Erythroblast (primary cell): ENCODE results near the gene GRIP1.

Experiments
- DNase-seq, 2 experiments: peaks; one replicate each; lab custom pipeline; 2025; lab: John Stamatoyannopoulos, UW
- GATA1 ChIP-seq: IDR thresholded peaks from 2 replicates; pipeline ENCODE4 v1.6.1; 2011; ENCODE audit warnings: low read depth, mild to moderate bottlenecking, control low read depth, low read length, moderate library complexity
- POLR2A ChIP-seq: IDR thresholded peaks from 2 replicates; pipeline ENCODE4 v1.6.1; 2011; ENCODE audit warnings: mild to moderate bottlenecking, low read length

Gene GRIP1

DNA sequence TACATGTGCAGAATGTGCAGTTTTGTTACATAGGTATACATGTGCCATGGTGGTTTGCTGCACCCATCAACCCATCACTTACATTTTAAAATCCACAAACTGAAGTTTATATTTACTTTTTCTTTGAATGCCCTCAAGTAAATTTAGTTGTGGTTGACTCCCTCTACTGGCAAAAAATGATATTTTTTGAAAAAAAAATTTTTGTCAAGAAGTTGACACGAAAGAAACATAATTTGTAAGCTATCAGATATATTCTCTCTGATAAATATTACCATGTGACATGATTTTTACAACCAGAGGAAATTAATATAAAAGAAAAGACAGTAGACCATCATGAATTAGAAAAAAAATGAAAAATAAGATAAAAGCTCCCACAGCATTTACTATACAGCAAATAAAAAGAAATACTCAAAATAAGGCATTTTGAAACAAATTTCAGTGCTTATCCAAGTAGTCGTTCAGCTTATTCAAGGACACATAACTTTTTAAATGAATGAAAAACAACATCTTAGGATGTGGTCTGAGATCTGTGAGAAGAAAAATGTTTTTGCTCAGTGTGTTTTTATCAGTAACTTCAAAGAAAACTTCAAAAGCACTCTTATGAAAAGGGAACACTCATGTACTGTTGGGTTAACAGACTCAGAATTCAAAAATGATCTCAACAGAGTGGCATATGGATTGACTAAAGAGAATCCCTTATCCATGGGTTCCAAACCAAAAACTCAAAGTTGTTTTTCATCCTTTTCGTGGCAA, 30.0 kb upstream of the GRIP1 start:
- DNase-seq = peak in 1 of 2 experiments; percentile 12
- TF ChIP-seq GATA1 (no peak), POLR2A (no peak)

DNA sequence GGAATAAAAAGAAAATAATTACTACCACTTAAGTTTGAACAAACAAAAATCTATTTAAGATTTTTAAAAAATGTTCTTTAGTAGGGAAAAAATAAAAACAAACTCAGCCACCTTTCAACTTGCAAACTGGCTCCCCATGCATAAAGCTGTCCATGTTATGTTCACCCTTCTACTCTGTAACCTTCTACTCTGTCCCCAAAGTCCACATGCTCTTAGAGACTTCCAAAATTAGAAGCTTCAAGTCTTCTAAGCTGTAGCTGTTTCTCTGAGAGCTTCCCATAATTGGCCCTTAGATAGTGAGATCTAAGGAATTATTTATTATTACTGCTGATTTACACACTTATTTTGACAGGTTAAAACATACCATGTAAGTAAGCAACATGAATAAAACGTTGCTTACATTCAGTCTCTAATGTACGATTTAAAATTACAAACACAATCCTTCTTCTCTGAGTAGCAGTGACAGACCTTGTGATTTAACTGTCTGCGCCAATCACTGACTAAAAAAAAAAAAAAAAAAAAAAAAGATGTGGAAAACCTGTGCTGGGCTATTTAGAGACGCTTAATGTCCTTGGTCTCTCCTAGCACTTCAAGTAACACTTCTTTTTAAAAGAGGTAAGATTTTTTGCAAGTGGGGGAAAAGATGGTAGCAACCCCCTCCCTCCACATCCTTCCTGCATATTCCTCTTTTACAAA, 28.3 kb upstream of the GRIP1 start:
- TF ChIP-seq POLR2A (no peak), GATA1 (no peak)
- DNase-seq = no peak

DNA sequence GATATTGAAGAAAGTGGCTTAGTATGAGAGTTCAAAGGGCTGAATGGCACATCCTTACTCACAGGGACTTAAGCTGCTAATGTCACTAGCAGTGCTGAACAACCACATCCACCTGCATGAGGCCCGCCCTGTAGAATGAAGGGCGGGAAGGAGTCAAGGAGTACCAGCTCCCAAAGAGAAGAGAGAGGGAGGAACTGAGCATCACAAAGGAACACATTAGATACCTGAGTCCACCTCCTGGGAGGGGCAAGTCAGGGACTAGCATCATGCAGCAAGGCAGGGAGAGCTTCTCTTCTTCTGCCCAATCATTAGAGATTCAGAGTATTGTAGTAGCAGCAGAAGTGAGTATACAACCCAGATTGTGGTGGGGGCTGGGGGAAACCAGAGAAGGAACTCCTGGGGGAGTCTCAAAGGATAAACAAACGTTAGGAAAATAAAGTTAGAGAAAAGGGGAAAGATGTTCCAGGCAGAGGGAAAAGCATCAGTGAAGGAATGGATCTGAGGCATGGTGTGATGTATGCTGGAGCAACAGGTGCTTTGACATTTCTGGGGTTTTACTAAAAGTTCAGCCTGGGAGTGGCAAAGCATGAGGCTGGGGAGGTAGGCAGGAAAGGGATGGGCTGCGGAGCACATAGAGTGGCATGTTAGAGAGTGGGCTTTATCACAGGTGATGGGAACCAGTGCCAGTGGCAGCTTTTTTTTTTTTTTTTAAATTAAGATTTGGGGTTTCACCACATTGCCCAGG, 21.0 kb upstream of the GRIP1 start:
- no peak for TF ChIP-seq POLR2A
- no peak for TF ChIP-seq GATA1
- no peak for DNase-seq

DNA sequence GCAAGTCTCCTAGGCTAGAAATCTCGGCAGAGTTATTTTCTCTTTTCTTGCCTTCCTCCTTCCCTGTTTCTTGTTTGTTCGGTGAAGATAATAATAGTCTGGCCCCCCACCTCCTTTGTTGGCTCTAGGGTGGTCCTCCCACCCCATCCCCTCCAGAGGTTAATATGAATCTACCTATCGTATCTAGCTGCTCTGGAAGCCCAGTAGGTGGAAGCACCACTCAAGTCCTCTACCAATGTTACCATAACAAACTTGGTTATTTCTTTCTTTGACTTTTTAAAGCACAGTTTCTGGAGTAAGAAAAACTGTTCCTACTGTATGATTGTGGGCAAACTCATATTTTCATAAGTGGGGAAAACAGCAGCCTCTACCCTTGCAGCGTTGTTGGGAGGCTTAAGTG, 19.7 kb upstream of the GRIP1 start:
- no peak for TF ChIP-seq GATA1
- TF ChIP-seq POLR2A = no peak
- DNase-seq = no peak

DNA sequence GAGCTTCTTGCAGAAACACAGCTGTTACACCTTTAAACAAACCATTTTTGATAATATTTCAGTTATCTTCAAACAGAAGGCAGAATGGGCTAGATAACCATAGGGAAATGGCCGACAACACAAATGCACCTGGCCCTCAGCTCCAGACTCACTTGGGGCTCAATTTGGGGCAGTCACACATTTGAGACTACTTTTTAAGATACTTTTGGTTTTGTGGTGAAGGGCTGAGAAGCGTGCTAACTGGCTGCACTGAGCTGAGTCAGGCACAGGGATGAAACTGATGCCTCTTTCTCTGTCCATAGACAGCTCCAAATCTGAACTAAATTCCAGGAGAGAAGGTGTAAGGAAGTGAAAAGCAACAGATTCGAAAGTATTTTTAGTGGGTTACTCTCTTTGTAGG, 18.5 kb upstream of the GRIP1 start:
- no peak for DNase-seq
- TF ChIP-seq POLR2A = no peak
- TF ChIP-seq GATA1 = no peak

DNA sequence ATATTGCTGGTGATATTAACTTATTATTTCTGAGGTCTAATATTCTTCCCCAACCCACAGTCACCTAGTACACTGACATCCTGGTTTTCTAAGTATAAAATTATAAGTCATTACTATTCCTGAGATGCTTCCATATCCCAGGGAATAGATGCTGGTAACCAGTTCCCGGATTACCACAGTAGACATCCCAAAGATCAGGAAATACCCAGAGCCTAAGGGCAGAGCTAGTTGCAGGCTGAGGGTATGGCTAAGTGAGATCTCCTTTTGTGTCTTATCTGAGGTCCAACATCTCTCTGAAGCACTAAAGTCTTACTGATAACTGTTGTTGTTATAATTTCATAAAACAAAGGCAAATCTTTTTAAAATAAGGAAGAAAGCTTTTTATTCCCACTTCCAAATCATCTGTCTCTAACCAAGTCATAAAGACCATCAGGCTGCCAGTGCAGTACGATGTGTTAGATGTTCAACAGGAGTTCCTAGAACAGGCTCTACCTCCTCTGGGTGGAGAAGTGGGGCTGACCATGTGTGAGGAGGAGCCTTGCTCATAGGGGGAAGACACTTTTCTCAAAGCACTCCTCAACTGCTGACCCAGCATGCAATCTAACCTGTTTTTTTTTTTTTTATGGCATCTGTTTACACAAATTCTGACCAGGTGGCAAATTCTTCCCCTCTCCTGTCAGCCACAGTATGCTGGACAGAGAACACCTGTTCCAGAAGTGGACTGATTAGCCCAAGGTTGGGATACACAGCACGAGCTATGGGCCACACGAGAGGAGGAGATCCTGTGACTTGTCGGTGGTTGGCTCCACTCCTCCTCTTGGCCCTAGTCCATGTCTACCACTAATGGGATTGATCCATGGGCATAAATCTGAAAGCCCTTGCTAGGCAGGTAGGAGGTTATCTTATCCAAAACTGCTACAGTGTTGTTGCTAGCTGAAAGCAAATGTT, 16.1 kb upstream of the GRIP1 start:
- no peak for DNase-seq
- no peak for TF ChIP-seq POLR2A
- TF ChIP-seq GATA1 = no peak

DNA sequence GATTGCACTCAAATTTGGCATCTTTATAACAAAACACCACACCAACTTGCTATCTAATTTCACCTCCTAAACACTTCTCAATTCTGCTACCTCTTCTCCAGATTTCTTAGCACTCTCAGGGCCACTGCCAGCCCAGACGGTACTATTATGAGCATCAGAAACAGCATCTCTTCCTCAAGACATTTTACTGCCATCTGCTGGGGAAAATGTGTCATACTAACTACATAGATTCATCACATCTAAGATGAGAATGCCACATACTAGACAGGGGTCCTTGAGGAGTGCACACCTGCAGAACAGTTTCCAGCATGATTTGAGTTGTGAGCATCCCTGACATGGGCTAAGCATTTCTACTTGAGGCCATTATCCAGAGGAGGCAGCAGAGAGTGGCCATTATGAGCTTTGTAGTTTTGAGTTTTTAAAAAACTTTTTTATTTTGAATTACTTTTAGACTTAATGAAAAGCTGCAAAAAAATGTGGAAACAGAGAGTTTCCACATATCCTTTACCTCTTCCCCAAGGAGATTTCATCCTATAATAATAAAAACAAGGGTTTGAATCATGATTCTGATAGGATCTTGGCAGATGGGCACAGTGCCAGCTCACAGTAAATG, 15.1 kb upstream of the GRIP1 start:
- DNase-seq = peak; percentile 47 to 68
- TF ChIP-seq POLR2A (no peak), GATA1 (no peak)

DNA sequence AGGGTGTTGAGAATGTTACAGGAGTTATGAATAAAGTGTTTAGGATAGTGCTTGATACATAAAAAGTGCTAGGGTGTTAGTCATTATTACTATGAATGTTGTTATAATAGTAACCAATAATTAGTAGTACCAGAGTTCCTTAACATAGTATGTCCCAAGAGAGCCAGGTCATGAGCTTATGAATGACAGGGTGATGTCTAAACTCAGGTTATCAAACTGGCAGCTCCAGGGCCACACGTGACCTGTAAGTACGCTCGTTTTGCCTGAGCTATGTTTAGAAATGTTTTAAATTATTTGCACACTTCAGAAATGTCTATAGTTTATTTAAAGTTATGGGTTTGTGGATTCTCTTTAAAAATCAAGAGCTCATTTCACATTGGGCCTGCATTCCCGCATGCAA, 14.1 kb upstream of the GRIP1 start:
- TF ChIP-seq GATA1 (no peak), POLR2A (no peak)
- no peak for DNase-seq

DNA sequence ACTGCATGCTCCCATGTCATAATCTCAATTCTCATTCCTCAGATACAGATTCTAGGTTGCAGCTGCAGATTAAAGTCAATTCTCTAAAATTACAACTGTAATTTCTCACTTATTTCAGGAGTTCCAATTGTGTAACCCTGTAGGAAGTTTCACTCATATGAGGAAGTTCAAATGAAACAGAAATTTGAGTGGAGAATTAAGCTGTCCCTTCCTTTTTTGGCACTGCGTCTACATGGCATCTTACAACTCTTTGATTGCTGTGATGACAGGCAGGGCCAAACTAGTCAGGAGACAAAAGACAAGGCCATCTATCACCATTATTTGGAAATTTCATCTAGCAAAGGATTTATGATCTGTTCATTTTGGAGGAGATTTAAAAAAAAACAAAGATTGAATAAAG, 13.3 kb upstream of the GRIP1 start:
- TF ChIP-seq POLR2A = no peak
- no peak for TF ChIP-seq GATA1
- DNase-seq = no peak

DNA sequence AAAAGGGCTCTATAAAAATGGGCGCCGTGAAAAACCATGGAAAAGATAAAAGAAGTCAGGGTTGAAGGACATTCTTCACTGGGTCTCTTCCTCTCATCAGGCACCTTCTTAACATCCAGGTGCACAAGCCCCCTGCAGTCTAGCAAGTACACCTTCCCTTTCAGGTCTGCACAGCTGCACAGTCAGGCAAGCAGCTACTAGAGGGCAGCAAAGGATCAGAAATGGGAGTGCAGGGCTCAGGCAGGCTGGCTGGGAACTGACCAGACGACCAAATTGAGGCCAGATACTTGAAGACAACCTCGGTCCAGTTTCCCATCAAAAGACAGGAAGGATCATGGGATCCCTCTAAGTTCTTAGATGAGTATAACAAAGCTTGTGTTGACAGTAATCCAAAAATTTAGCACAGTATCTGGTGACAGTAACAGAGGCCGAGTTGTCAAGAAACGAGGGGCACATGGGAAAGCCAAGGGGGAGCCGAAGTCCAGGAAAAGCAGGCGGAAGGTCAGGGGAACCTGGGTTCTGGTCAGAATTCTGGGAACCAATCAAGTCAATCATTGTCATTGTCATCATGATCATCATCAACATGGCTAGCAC, 10.1 kb upstream of the GRIP1 start:
- TF ChIP-seq POLR2A (no peak), GATA1 (no peak)
- peak; percentile 12 to 29 for DNase-seq

DNA sequence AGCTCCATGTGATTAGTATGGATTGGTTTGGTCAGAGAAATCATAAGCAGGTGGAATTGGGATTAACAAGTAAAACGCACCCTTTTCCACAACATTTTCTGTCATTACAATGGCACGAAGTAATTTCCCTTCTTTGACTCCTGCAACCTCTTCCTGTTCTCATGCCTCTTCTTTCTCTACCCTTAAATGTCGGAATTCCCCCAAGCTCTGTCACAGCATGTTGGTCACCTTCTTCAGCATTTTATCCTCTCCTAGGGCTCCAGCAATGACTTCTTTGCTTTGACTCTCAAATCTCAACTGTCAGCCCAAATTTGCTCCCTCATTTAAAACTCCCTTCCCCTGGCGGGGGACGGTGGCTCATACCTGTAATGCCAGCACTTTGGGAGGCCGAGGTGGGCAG, 5.3 kb upstream of the GRIP1 start:
- no peak for DNase-seq
- TF ChIP-seq GATA1 (no peak), POLR2A (no peak)

DNA sequence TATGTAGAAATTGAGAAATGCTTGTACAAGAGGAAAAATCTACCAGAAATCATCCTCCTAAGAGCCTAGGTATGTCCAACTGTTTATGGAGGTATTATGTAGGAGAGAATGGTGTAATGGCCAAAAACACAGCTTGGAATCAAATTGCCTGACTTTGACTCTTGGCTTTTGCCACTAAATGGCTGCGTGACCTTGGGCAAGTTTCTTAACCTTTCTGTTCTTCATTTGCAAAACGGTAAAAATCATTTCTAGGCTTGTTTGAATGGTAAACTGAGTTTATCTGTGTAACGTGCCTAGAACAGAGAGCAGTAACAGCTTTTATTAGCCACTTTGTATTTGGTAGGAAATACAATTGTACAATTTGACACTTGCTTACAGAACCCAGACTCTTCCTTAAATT, 4.9 kb upstream of the GRIP1 start:
- no peak for TF ChIP-seq POLR2A
- no peak for TF ChIP-seq GATA1
- DNase-seq = no peak

DNA sequence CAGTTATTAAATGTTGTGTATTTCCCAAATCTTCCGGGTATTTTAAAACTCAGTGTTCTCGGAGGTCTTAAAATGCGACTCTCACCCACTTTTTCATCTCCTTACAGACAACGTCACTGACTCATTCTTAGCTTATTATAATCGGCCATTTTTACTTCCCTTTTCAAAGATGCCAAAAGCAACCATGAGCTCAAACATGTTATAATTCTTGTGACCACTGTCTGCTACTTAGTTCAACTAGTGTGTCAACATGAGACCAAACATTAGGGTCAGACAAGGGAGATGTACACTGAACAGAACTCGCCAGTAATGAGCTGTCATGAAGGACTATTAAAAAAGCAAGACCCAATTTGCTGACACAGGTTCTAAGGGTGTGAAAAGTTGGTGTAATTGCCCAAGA, 4.2 kb upstream of the GRIP1 start:
- TF ChIP-seq GATA1 (no peak), POLR2A (no peak)
- DNase-seq = no peak
